Measurements from ENCODE around the gene ADAMTS12.

The ADAMTS12 gene

DNA sequence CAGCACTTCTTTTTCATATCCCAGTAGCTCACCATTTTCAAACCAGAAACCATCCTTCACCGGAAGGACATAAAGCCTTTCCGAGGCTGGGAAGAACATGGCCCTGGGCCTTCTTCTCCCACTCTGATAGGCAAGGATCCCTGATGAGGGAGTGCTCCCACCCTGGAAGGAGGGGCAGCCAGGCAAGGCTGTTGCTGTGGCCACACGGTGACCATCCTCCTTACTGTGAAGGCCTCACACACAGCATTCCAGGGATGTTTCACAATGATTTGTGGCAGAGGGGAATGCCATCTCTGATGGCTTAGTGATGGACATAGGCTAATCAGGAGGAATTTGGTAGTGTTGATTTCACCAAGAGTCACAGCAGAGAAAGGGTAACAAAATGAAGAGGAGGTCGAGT, 130.7 kb downstream of the ADAMTS12 start:
- DNase-seq (ENCODE audit: extremely low read depth in 1 of 2, low read depth in 1 of 2), result no peak

GRCh38 chr5:33758737-33759136, 133.1 kb downstream of the ADAMTS12 start:
- DNase-seq (ENCODE audit: extremely low read depth in 1 of 2, low read depth in 1 of 2), result no peak

DNA sequence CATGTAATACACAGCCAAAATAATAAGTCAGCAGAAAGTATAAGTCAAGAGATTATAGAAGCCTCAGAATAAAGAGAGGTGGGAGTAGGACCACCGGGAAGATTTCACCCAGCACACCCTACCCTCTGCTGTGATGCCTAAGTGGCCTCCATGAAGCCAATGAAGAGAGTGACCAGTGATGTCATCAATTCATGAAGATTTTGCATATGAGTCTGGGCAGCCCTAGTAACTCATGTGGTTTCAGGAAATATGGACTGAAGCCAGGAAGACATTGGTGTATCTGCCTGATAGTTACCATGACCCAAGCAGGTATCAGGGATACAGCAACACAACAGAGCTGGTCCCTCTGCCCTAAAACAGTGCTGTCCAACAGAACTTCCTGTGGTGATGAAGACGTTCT, 135.3 kb downstream of the ADAMTS12 start:
- no peak for DNase-seq (ENCODE audit: extremely low read depth in 1 of 2, low read depth in 1 of 2)

DNA sequence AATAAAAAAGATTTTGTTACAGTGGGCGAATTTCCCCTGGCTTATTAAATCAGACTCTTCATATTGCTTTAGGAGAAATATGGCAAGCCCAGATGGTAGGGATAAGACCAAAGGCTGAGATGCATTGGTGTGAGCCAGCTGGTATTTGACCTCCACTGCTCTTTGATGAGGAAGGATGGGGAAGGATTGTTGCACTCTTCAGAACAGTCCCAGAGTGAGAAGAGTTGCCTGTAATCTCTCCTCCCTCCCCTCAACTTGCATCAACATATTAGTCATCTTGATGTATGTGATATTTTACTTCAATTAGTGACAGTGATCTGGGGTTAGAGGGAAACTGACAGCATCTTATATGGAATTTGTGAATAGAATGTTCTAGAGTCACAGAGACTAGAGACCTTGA, 136.6 kb downstream of the ADAMTS12 start:
- DNase-seq (ENCODE audit: extremely low read depth in 1 of 2, low read depth in 1 of 2), result no peak

GRCh38 chr5:33753704-33754103, 138.1 kb downstream of the ADAMTS12 start:
- DNase-seq (ENCODE audit: extremely low read depth in 1 of 2, low read depth in 1 of 2), result no peak

DNA sequence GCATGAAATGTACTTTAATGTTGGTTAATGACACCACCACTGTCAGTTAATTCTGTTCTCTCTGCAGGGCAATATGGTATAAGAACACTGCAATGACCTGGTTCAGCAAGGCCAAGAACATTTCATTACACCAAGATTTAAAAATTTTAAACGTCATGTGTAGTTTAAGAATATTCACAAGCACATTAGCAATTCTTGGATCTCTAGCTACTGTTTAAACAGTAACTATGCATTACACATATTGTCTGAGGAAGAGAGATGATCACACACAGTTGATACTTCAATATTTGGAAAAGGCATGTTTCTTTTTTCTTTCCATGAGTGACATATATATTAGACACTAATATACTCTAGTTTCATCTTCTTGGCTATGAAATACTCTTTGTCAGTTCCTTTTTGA, 143.0 kb downstream of the ADAMTS12 start:
- no peak for DNase-seq (ENCODE audit: extremely low read depth in 1 of 2, low read depth in 1 of 2)

DNA sequence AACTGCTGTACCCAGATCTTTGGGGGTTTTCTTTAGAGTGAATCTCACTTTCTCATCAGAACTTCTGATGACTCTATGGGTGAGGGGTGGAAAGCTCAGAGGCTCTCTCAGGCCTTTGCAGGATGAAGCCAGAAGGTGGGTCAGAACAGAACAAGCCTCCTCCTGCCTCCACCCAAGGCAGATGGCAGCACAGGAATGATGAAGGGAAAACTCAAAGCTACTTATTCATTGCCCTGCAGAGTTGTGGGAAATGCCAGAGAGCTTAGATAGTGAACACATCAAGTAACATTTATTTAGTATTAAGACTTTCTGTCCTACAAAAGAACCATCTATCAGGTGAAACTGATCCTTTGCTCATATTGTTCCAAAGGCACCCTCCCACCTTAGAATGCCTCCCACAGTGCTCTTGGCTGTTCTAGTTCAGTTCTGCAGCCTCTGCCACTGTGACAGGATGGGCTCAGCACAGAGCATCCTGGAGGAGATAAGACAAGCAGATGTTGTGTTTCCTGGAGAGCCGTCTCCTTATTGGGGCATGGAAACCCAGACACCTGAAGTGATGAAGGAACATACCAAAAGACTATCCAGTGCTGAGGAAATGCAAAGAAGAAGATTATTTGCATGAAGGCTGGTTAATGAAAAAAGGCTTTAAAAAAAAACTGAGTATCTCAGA, 146.6 kb downstream of the ADAMTS12 start:
- no peak for DNase-seq (ENCODE audit: extremely low read depth in 1 of 2, low read depth in 1 of 2)

DNA sequence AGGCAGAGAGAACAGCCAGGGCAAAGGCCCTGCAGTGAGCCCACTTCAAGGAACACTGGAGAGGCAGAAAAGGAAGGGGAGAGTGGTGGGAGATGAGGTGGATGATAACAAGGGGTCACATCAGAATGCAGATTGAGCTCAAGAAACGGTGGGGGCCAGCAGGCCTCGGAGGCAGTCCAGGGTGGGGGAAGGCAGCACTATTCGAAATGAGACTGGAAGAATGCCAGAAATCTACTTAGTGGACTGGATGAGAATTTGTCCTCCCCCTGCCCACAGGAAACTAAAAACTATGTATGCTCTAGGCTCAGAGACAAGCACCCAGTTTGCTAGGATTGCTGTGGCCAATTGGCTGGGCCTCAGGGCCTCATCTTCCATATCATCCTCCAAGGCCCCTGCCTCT, 148.7 kb downstream of the ADAMTS12 start:
- no peak for DNase-seq (ENCODE audit: extremely low read depth in 1 of 2, low read depth in 1 of 2)

- DNase-seq (ENCODE audit: extremely low read depth in 1 of 2, low read depth in 1 of 2), result no peak
Measured at GRCh38 chr5:33742181-33742580, 149.6 kb downstream of the ADAMTS12 start.

DNA sequence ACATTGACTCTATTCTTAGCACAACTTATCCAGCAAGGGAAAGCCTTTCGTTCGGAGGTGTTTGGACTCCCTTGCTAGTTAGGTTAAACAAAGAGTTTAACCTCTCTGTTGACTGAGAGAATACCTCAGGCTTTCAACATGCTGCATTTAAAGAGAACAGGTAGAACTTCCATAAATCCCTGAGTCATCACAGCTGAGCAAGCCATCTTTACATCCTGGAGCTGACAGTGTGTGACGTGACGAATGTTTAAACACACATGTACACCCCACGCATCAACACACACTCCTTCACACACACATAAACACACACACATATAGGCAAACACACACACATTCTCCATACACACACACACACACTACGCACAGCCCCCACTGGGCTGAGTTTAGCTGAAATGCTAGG, 152.8 kb downstream of the ADAMTS12 start:
- no peak for DNase-seq (ENCODE audit: extremely low read depth in 1 of 2, low read depth in 1 of 2)

- no peak for DNase-seq (ENCODE audit: extremely low read depth in 1 of 2, low read depth in 1 of 2)
Measured at GRCh38 chr5:33738097-33738496, 153.7 kb downstream of the ADAMTS12 start.

- no peak for DNase-seq (ENCODE audit: extremely low read depth in 1 of 2, low read depth in 1 of 2)
Measured at GRCh38 chr5:33737697-33738096, 154.1 kb downstream of the ADAMTS12 start.

DNA sequence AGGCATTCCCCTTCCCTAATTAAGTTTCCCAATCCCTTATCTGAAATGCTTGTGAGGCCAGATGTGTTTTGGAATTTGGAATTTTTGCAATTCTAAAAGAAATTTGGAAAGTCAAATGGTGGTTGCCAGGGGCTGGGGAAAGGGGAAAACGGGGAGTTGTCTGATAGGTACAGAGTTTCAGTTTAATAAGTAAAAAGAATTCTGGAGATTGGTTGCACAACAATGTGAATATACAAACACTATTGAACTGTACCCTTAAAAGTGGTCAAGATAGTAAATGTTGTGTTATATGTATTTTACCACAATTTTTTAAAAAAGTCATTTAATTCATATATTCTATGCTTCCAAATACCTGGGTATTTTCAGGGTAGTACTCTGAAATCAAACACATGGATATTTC, 154.5 kb downstream of the ADAMTS12 start:
- DNase-seq (ENCODE audit: extremely low read depth in 1 of 2, low read depth in 1 of 2), result no peak

DNA sequence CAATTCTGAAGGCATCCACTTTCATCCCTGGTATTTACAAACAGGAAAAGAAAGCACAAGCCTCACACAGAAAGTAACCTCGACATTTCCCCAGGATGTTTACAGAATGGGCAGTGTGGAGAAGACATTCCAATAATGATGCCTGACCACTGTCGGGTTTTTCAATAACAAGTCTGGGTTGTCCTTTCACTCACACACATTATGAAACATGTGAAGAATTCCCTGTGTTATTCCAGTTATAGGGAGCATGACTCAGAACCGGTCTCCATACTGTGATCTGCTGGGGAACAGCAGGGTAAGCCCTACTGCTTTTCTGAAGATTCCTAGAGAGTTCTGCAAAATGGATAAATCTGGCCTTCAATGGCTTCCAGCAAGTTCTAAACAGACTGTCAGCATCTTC, 155.3 kb downstream of the ADAMTS12 start:
- DNase-seq (ENCODE audit: extremely low read depth in 1 of 2, low read depth in 1 of 2), result no peak

DNA sequence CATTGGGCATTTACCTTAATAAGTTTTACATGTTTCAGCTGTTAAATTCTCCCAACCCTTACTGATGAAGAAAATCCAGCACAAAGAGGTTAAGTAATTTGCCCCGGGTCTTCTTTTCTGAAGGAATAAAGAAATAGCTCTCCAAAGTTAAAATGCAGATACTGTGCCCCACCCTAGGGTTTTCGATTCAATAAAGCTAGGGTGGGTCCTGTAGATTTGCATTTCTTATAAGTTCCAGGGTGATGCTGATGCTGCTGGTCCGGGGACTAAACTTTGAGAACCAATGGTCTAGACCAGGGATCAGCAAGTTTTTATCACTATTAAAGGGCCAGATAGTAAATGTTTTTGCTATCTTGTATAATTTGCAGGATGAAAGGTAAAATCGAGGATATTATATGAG, 156.7 kb downstream of the ADAMTS12 start:
- DNase-seq (ENCODE audit: extremely low read depth in 1 of 2, low read depth in 1 of 2), result no peak

DNA sequence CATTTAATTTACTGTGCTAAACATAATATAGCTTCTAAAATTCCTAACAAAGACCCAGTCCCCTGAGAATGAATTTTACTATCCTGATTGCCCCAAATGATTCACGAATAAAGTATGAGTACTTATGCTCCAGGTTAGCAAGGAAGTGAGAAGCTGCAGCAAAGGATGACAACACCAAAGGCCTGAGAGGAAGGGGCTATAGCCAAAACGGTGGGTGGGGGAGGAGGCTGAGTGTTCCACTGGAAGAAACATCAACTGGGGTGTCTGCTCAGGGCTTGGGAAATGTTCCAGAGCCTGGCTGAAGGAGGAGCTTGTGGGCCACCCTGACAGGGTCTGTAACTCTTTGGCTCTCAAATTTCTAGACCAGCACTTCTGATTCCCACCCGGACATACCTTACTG, 157.3 kb downstream of the ADAMTS12 start:
- no peak for DNase-seq (ENCODE audit: extremely low read depth in 1 of 2, low read depth in 1 of 2)

- DNase-seq (ENCODE audit: extremely low read depth in 1 of 2, low read depth in 1 of 2), result no peak
Measured at GRCh38 chr5:33733225-33733624, 158.6 kb downstream of the ADAMTS12 start.

GRCh38 chr5:33726422-33727165, 165.2 kb downstream of the ADAMTS12 start:
- DNase-seq (ENCODE audit: extremely low read depth in 1 of 2, low read depth in 1 of 2), result no peak

DNA sequence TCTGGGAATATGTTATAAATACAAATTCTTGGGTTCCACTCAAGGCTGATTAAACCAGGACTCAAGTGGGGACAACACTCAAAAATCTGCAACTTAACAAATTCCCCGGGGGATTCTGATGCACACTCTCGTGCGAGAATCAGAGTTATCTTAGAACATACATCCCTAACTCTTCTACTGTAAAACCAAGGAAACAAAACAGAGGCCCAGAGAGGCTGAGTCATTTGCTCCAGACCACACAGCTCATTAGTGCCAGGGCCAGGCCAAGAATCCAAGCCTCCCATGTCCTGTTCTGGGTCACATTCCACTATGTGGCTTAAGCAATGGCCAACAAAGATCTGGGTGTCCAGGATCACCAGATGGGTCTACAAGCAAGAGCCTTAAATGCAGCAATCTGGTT, 166.0 kb downstream of the ADAMTS12 start:
- DNase-seq (ENCODE audit: extremely low read depth in 1 of 2, low read depth in 1 of 2), result no peak

DNA sequence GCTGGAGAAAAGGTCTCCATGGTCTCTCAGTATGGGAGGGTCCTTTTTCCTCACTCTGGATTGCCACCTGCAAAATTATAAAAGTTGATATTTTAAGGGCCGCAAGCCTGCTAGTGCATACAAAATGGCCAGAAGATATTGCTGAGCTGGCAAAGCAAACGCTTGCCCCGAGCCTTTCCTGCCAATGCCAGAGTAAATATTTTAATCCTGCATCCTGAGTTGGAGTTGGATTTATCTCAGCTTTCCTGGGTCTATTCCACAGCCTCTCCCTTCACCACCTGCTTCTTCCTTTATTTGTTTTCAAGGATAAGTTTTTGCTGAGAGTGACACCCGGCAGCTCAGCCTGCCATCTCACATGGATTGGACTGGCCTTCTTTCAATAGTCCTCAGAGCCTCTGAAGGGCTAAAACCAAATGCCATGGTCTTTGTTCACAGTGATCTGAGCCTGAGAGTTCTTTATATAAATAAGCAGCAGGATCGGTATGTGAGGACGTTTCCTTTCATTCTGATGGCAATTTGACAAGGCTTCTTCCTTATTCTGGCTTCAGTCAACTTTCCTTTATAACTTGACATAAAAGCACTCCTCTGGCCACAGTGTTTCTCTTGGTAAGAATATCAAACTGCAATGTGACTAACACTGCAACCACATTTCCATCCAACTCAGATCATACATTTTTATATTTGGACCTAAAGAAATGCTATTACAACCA, 170.1 kb downstream of the ADAMTS12 start:
- no peak for DNase-seq (ENCODE audit: extremely low read depth in 1 of 2, low read depth in 1 of 2)

- DNase-seq (ENCODE audit: extremely low read depth in 1 of 2, low read depth in 1 of 2), result no peak
Measured at GRCh38 chr5:33720176-33720575, 171.6 kb downstream of the ADAMTS12 start.

- no peak for DNase-seq (ENCODE audit: extremely low read depth in 1 of 2, low read depth in 1 of 2)
Measured at GRCh38 chr5:33719769-33720168, 172.0 kb downstream of the ADAMTS12 start.
